ENCODE measurements around the gene FAM240B. TPM values are rescaled to one million over a fixed set of nuclear protein-coding genes. Genes with fewer than 3 reads are reported as not detected.
A peak's percentile ranks its signal among the peaks of the same experiment; 100 is the strongest.

The FAM240B gene
- total RNA-seq, 1 donor from 2014 or later = not detected

- H3K4me3 ChIP-seq (ENCODE audit: low read depth, low read length) = no peak overlapping the region
- no peak for TF ChIP-seq CTCF (IDR thresholded peaks at IDR 0.05; ENCODE audit: insufficient read depth, low read length, poor library complexity, severe bottlenecking)
- H3K36me3 ChIP-seq (ENCODE audit: control insufficient read depth, insufficient read depth, low read length) = no peaks in the 10 kb centered on the region
- DNase-seq (ENCODE audit: low read depth) = no peak
- H3K27me3 ChIP-seq (ENCODE audit: control insufficient read depth, insufficient read depth, low read length) = no peaks in the 10 kb centered on the region
Measured at GRCh38 chr9:38733503-38733902, 13.6 kb upstream of the FAM240B start.

GRCh38 chr9:38732885-38733284 is 13.0 kb upstream of the FAM240B start:
- DNase-seq (ENCODE audit: low read depth) = no peak
- TF ChIP-seq CTCF (IDR thresholded peaks at IDR 0.05; ENCODE audit: insufficient read depth, low read length, poor library complexity, severe bottlenecking) = no peak
- no peak overlapping the region for H3K4me3 ChIP-seq (ENCODE audit: low read depth, low read length)
- H3K27me3 ChIP-seq (ENCODE audit: control insufficient read depth, insufficient read depth, low read length) = no peaks in the 10 kb centered on the region
- H3K36me3 ChIP-seq (ENCODE audit: control insufficient read depth, insufficient read depth, low read length) = no peaks in the 10 kb centered on the region

GRCh38 chr9:38727497-38728001 is 7.6 kb upstream of the FAM240B start:
- DNase-seq (ENCODE audit: low read depth) = peak; percentile 9
- Histone ChIP-seq H3K27me3 (ENCODE audit: control insufficient read depth, insufficient read depth, low read length) (no peaks in the 10 kb centered on the region), H3K4me3 (ENCODE audit: low read depth, low read length) (no peak overlapping the region), H3K36me3 (ENCODE audit: control insufficient read depth, insufficient read depth, low read length) (no peaks in the 10 kb centered on the region)
- peak; percentile 60 for TF ChIP-seq CTCF (IDR thresholded peaks at IDR 0.05; ENCODE audit: insufficient read depth, low read length, poor library complexity, severe bottlenecking)

GRCh38 chr9:38724754-38725153 is 4.8 kb upstream of the FAM240B start:
- Histone ChIP-seq H3K27me3 (ENCODE audit: control insufficient read depth, insufficient read depth, low read length) (no peaks in the 10 kb centered on the region), H3K4me3 (ENCODE audit: low read depth, low read length) (no peak overlapping the region), H3K36me3 (ENCODE audit: control insufficient read depth, insufficient read depth, low read length) (no peaks in the 10 kb centered on the region)
- no peak for TF ChIP-seq CTCF (IDR thresholded peaks at IDR 0.05; ENCODE audit: insufficient read depth, low read length, poor library complexity, severe bottlenecking)
- no peak for DNase-seq (ENCODE audit: low read depth)

- H3K36me3 ChIP-seq (ENCODE audit: control insufficient read depth, insufficient read depth, low read length) = no peaks in the 10 kb centered on the region
- TF ChIP-seq CTCF (IDR thresholded peaks at IDR 0.05; ENCODE audit: insufficient read depth, low read length, poor library complexity, severe bottlenecking) = no peak
- no peak for DNase-seq (ENCODE audit: low read depth)
- no peak overlapping the region for H3K4me3 ChIP-seq (ENCODE audit: low read depth, low read length)
- no peaks in the 10 kb centered on the region for H3K27me3 ChIP-seq (ENCODE audit: control insufficient read depth, insufficient read depth, low read length)
Measured at GRCh38 chr9:38718148-38718547, 1.8 kb downstream of the FAM240B start.

- H3K36me3 ChIP-seq (ENCODE audit: control insufficient read depth, insufficient read depth, low read length) = no peaks in the 10 kb centered on the region
- no peaks in the 10 kb centered on the region for H3K27me3 ChIP-seq (ENCODE audit: control insufficient read depth, insufficient read depth, low read length)
- no peak for TF ChIP-seq CTCF (IDR thresholded peaks at IDR 0.05; ENCODE audit: insufficient read depth, low read length, poor library complexity, severe bottlenecking)
- DNase-seq (ENCODE audit: low read depth) = no peak
- H3K4me3 ChIP-seq (ENCODE audit: low read depth, low read length) = no peak overlapping the region
Measured at GRCh38 chr9:38715684-38716083, 4.2 kb downstream of the FAM240B start.

Measured in kidney epithelial cell (primary cell).